HEK293T (cell line): ENCODE data around the gene SDR42E2.

Source experiments
- CTCF ChIA-PET: fragments of 350-600 bp; formaldehyde crosslinking; extraction: SDS; loops from one replicate; lab custom pipeline; 2021; ENCODE audit warnings: antibody characterized with exemption, inconsistent platforms; lab: Yijun Ruan, JAX
- POLR2A ChIA-PET: fragments of 350-600 bp; formaldehyde crosslinking; extraction: SDS; loops from one replicate; lab custom pipeline; 2020; ENCODE audit warnings: antibody characterized with exemption, inconsistent platforms; lab: Yijun Ruan, JAX
- DNase-seq: peaks from one replicate; pipeline ENCODE4 v3.0.0; 2012; ENCODE audit warnings: mixed read lengths; ENCODE audit errors: extremely low spot score
- ARNT ChIP-seq: fragments of 450-650 bp; IDR thresholded peaks from 2 replicates; pipeline ENCODE4 v1.6.1; 2017; ENCODE audit warnings: mild to moderate bottlenecking
- BHLHE40 ChIP-seq: fragments of 450-650 bp; IDR thresholded peaks from 2 replicates; pipeline ENCODE4 v1.6.1; 2016; ENCODE audit warnings: mild to moderate bottlenecking, moderate library complexity, borderline replicate concordance
- CTBP1 ChIP-seq: fragments of 450-650 bp; IDR thresholded peaks from 2 replicates; pipeline ENCODE4 v1.6.1; 2016; ENCODE audit warnings: borderline replicate concordance
- ELF4 ChIP-seq: fragments of 450-650 bp; IDR thresholded peaks from 2 replicates; pipeline ENCODE4 v1.6.1; 2017; ENCODE audit warnings: antibody characterized with exemption
- FOXA1 ChIP-seq: fragments of 450-650 bp; IDR thresholded peaks from 2 replicates; pipeline ENCODE4 v1.6.1; 2016; ENCODE audit warnings: mild to moderate bottlenecking
- FOXK2 ChIP-seq: fragments of 450-650 bp; IDR thresholded peaks from 2 replicates; pipeline ENCODE4 v1.6.1; 2016; ENCODE audit warnings: mild to moderate bottlenecking
- FOXM1 ChIP-seq: fragments of 450-650 bp; IDR thresholded peaks from 2 replicates; pipeline ENCODE4 v1.6.1; 2017; ENCODE audit warnings: mild to moderate bottlenecking, borderline replicate concordance
- HDGF ChIP-seq: fragments of 450-650 bp; IDR thresholded peaks from 2 replicates; pipeline ENCODE4 v1.6.1; 2017; ENCODE audit warnings: antibody characterized with exemption, borderline replicate concordance
- L3MBTL2 ChIP-seq: fragments of 450-650 bp; conservative IDR thresholded peaks from 2 replicates; pipeline ENCODE4 v1.6.1; 2016; ENCODE audit warnings: mild to moderate bottlenecking
- LEF1 ChIP-seq: fragments of 450-650 bp; IDR thresholded peaks from 2 replicates; pipeline ENCODE4 v1.6.1; 2017; ENCODE audit warnings: mild to moderate bottlenecking, borderline replicate concordance
- NFRKB ChIP-seq: fragments of 450-650 bp; IDR thresholded peaks from 2 replicates; pipeline ENCODE4 v1.6.1; 2016; ENCODE audit warnings: mild to moderate bottlenecking, moderate library complexity
- SUZ12 ChIP-seq: fragments of 450-650 bp; IDR thresholded peaks from 2 replicates; pipeline ENCODE4 v1.6.1; 2016; ENCODE audit warnings: mild to moderate bottlenecking
- TARDBP ChIP-seq: fragments of 450-650 bp; IDR thresholded peaks from 2 replicates; pipeline ENCODE4 v1.6.1; 2016
- ZNF384 ChIP-seq: fragments of 450-650 bp; IDR thresholded peaks from 2 replicates; pipeline ENCODE4 v1.6.1; 2016
- TF ChIP-seq, protein P1 (sequence below): fragments of 450-650 bp; IDR thresholded peaks from 2 replicates; pipeline ENCODE4 v1.6.1; 2016

SDR42E2 gene

DNA sequence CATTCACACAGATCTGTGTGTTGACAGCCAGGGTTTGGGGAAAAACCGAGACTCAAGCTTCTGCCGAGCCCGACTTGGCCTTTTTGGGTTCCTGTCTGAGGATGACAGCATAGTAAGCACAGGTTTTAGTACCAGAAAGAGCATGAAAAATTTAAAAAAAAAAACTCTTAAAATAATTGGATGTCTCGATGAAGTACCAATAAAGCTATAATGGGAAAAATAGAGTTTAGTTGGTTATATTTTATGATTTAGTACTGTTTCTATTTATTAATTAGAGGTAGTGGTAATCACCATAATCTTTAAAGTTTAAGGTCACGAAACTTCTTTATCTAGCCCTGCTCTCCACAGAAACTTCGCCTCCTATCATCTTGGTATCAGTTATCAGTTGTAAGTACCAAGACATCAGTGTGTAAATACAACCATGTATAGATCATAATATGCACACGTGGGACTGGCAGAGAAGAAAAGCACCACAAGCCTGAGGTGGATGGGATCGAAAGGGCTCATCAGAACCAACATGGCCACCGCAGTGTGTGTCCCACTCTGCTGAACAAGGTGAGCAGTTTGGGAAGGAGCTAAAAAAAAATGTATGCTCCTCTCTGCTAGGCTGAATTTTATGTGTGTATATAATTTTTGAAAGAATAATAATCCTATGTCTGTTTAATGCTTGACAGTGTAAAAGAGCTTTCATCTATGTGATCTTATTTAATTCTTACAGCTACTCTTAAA, 29.4 kb downstream of the SDR42E2 start:
- CTCF ChIA-PET: interaction anchor here (1.4 to 2.2 kb wide), 2 partner anchors 107 to 109 kb away, joined by 4 to 7 read pairs; no protein-coding TSS in a partner anchor
- DNase-seq: no peak
- POLR2A ChIA-PET: interaction anchor here (0.7 to 2.1 kb wide), 11 partner anchors 10 to 239 kb away, joined by 3 to 9 read pairs (median 5); partner anchors contain the start of genes EEF2K, MOSMO, POLR3E and UQCRC2
- TF ChIP-seq ELF4 (no peak), FOXM1 (no peak), FOXK2 (no peak)
- TF ChIP-seq, protein P1, sequence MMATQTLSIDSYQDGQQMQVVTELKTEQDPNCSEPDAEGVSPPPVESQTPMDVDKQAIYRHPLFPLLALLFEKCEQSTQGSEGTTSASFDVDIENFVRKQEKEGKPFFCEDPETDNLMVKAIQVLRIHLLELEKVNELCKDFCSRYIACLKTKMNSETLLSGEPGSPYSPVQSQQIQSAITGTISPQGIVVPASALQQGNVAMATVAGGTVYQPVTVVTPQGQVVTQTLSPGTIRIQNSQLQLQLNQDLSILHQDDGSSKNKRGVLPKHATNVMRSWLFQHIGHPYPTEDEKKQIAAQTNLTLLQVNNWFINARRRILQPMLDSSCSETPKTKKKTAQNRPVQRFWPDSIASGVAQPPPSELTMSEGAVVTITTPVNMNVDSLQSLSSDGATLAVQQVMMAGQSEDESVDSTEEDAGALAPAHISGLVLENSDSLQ: no peak

GRCh38 chr16:22192261-22193062, 30.2 kb downstream of the SDR42E2 start:
- DNase-seq: no peak
- TF ChIP-seq HDGF (no peak), FOXA1 (no peak), L3MBTL2 (peak; percentile 65), ARNT (no peak), BHLHE40 (no peak), TARDBP (no peak)
- ChIA-PET CTCF (interaction anchor here (1.4 to 2.2 kb wide), 2 partner anchors 106 to 108 kb away, joined by 4 to 7 read pairs; no protein-coding TSS in a partner anchor), POLR2A (interaction anchor here (0.8 to 2.1 kb wide), 5 partner anchors 9 to 185 kb away, joined by 3 to 9 read pairs (median 5); partner anchors contain the start of gene EEF2K)

DNA sequence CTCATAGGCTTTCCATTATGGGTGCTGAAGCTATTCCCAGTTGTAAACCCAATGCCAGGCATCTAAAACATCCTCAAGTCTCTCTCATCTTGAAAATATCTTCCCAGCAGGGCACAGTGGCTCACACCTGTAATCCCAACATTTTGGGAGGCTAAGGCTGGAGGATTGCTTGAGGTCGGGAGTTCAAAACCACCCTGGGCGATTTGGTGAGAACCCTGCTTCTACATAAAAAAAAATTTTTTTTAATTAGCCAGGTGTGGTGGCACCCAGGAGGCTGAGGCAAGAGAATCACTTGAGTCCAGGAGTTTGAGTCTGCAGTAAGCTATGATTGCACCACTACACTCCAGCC, 30.7 kb downstream of the SDR42E2 start:
- no peak for DNase-seq
- TF ChIP-seq CTBP1: no peak
- no peak for TF ChIP-seq NFRKB
- TF ChIP-seq ELF4: no peak
- no peak for TF ChIP-seq FOXM1
- TF ChIP-seq HDGF: no peak
- TF ChIP-seq, protein P1: no peak
- no peak for TF ChIP-seq L3MBTL2
- no peak for TF ChIP-seq ZNF384
- TF ChIP-seq TARDBP: no peak
- no peak for TF ChIP-seq BHLHE40
- ChIA-PET CTCF (interaction anchor here (2.2 kb wide), 1 partner anchor 107 kb away, joined by 7 read pairs; no protein-coding TSS in a partner anchor), POLR2A (no interaction called here)

GRCh38 chr16:22194707-22195444, 32.6 kb downstream of the SDR42E2 start:
- ChIA-PET POLR2A (interaction anchor here (0.8 to 0.9 kb wide), 2 partner anchors 9 to 11 kb away, joined by 3 read pairs; partner anchors contain the start of gene EEF2K), CTCF (no interaction called here)
- DNase-seq: no peak
- TF ChIP-seq ZNF384: no peak
- no peak for TF ChIP-seq ARNT
- TF ChIP-seq FOXA1: no peak
- no peak for TF ChIP-seq HDGF
- TF ChIP-seq, protein P1: no peak
- TF ChIP-seq BHLHE40: no peak
- TF ChIP-seq FOXK2: no peak
- TF ChIP-seq LEF1: no peak
- no peak for TF ChIP-seq L3MBTL2
- TF ChIP-seq SUZ12: no peak

DNA sequence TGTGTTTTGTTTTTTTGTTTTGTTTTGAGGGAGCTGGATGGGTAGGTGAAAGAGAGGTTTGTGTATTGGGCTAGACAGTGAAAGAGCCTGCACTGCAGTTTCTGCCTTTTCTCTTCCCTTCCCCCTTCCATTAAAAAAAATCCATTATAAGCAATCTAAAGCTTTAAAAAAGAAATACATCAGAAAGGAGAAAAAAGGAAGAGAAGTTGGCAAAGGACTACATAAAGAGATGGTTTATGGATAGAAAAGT, 33.1 kb downstream of the SDR42E2 start:
- no peak for TF ChIP-seq ZNF384
- no peak for TF ChIP-seq CTBP1
- no peak for TF ChIP-seq ARNT
- TF ChIP-seq FOXK2: no peak
- no peak for TF ChIP-seq LEF1
- no peak for TF ChIP-seq L3MBTL2
- no peak for TF ChIP-seq ELF4
- TF ChIP-seq FOXM1: no peak
- TF ChIP-seq, protein P1: no peak
- no peak for DNase-seq
- ChIA-PET CTCF (no interaction called here), POLR2A (interaction anchor here (0.9 kb wide), 1 partner anchor 9 kb away, joined by 3 read pairs; no protein-coding TSS in a partner anchor)
